ENCODE results near the gene TMSB10.

- TF ChIP-seq EZH2 (IDR thresholded peaks at IDR 0.05; ENCODE audit: insufficient read depth, poor library complexity, severe bottlenecking) (no peak), EZH2phosphoT487 (IDR thresholded peaks at IDR 0.05; ENCODE audit: insufficient read depth, low read depth) (no peak)
Observed at GRCh38 chr2:84875213-84875560, 30.3 kb upstream of the TMSB10 start.
